WTC11 (cell line): ENCODE data around the gene PPIB. TPM values are rescaled to one million over a fixed set of nuclear protein-coding genes. Genes with fewer than 3 reads are reported as not detected.

Experiments used
- ATAC-seq: fragments of 200-7000 bp; cut with Tn5 transposase; 2 replicates; pipeline ENCODE4 v1.10.0; 2021; ENCODE audit warnings: mild to moderate bottlenecking, moderate library complexity
- CTCF ChIA-PET: fragments of 300-600 bp; sonication (Branson Sonifier 250); formaldehyde crosslinking; loops from one replicate; lab custom pipeline; 2021; ENCODE audit warnings: antibody characterized with exemption; lab: Charles Lee
- POLR2A ChIA-PET: fragments of 350-600 bp; sonication (Branson Sonifier 250); formaldehyde crosslinking; loops from one replicate; lab custom pipeline; 2021; ENCODE audit warnings: antibody characterized with exemption; lab: Charles Lee
- DNase-seq: peaks from one replicate; pipeline ENCODE4 v3.0.0; 2021; ENCODE audit warnings: low spot score
- H3K27ac Mint-ChIP-seq: 2 replicates; pipeline ENCODE4 v1.8.0; 2021; ENCODE audit warnings: mixed read lengths
- H3K27me3 Mint-ChIP-seq: 2 replicates; pipeline ENCODE4 v1.8.0; 2021; ENCODE audit warnings: low read depth, mild to moderate bottlenecking, moderate library complexity, mixed read lengths
- H3K36me3 Mint-ChIP-seq: 2 replicates; pipeline ENCODE4 v1.8.0; 2021; ENCODE audit warnings: mixed read lengths
- H3K4me1 Mint-ChIP-seq: 2 replicates; pipeline ENCODE4 v1.8.0; 2022; ENCODE audit warnings: mixed read lengths
- H3K4me3 Mint-ChIP-seq: 2 replicates; pipeline ENCODE4 v1.8.0; 2021; ENCODE audit warnings: mild to moderate bottlenecking, moderate library complexity, mixed read lengths
- H3K9me3 Mint-ChIP-seq: 2 replicates; pipeline ENCODE4 v1.8.0; 2021; ENCODE audit warnings: mixed read lengths
- ATF2 ChIP-seq: sonication (generic); formaldehyde crosslinking; IDR thresholded peaks from 2 replicates; pipeline ENCODE4 v1.8.1; 2022; ENCODE audit warnings: low read depth, missing genetic modification reagents, borderline replicate concordance
- CTCF ChIP-seq: fragments of 200-600 bp; IDR thresholded peaks from 2 replicates; pipeline ENCODE4 v1.8.0; 2022; ENCODE audit warnings: antibody characterized with exemption
- E2F1 ChIP-seq: sonication (generic); formaldehyde crosslinking; IDR thresholded peaks from 2 replicates; pipeline ENCODE4 v1.8.0; 2022; ENCODE audit warnings: mild to moderate bottlenecking, missing genetic modification reagents
- E2F5 ChIP-seq: sonication (generic); formaldehyde crosslinking; IDR thresholded peaks from 2 replicates; pipeline ENCODE4 v1.8.1; 2022; ENCODE audit warnings: mild to moderate bottlenecking, moderate library complexity, missing genetic modification reagents
- GTF2I ChIP-seq: fragments of 250-450 bp; sonication (Bioruptor Pico); conservative IDR thresholded peaks from 2 replicates; pipeline ENCODE4 v1.4.0; 2021; ENCODE audit warnings: mild to moderate bottlenecking
- HMGXB4 ChIP-seq: sonication (generic); formaldehyde crosslinking; IDR thresholded peaks from 2 replicates; pipeline ENCODE4 v1.8.1; 2023; ENCODE audit warnings: mild to moderate bottlenecking, moderate library complexity, missing genetic modification reagents
- IRF1 ChIP-seq: sonication (generic); formaldehyde crosslinking; IDR thresholded peaks from 2 replicates; pipeline ENCODE4 v1.8.0; 2023; ENCODE audit warnings: missing genetic modification reagents
- MLX ChIP-seq: sonication (generic); formaldehyde crosslinking; IDR thresholded peaks from 2 replicates; pipeline ENCODE4 v1.8.1; 2023; ENCODE audit warnings: mild to moderate bottlenecking, missing genetic modification reagents, moderate library complexity
- MYBL2 ChIP-seq: sonication (generic); formaldehyde crosslinking; IDR thresholded peaks from 2 replicates; pipeline ENCODE4 v1.8.1; 2023; ENCODE audit warnings: mild to moderate bottlenecking, moderate library complexity, missing genetic modification reagents
- PRDM15 ChIP-seq: sonication (generic); formaldehyde crosslinking; IDR thresholded peaks from 2 replicates; pipeline ENCODE4 v1.8.0; 2022; ENCODE audit warnings: missing genetic modification reagents
- USF2 ChIP-seq: sonication (generic); formaldehyde crosslinking; IDR thresholded peaks from 2 replicates; pipeline ENCODE4 v1.8.1; 2023; ENCODE audit warnings: mild to moderate bottlenecking, missing genetic modification reagents, moderate library complexity
- ZNF138 ChIP-seq: sonication (generic); formaldehyde crosslinking; conservative IDR thresholded peaks from 2 replicates; pipeline ENCODE4 v1.8.1; 2022; ENCODE audit warnings: mild to moderate bottlenecking, moderate library complexity, missing genetic modification reagents
- ZNF219 ChIP-seq: sonication (generic); formaldehyde crosslinking; IDR thresholded peaks from 2 replicates; pipeline ENCODE4 v1.8.0; 2023; ENCODE audit warnings: missing genetic modification reagents, mild to moderate bottlenecking, borderline replicate concordance
- ZNF512 ChIP-seq: sonication (generic); formaldehyde crosslinking; IDR thresholded peaks from 2 replicates; pipeline ENCODE4 v1.8.1; 2022; ENCODE audit warnings: missing genetic modification reagents, borderline replicate concordance
- total RNA-seq: library from RNA; stranded (reverse); gene quantifications from 3 replicates; pipeline ENCODE4 v1.2.3, GENCODE V29; 2021

PPIB gene
- total RNA-seq, 1 experiment from 2014 or later, result 485 TPM

- TF ChIP-seq ZNF512 (CRISPR knock-in tag) (no peak), GTF2I (no peak), PRDM15 (no peak), CTCF (no peak), ZNF138 (CRISPR knock-in tag) (no peak), MLX (CRISPR knock-in tag) (no peak), ATF2 (CRISPR knock-in tag) (no peak), E2F1 (CRISPR knock-in tag) (no peak), MYBL2 (CRISPR knock-in tag) (no peak), IRF1 (CRISPR knock-in tag) (no peak), HMGXB4 (CRISPR knock-in tag) (no peak), USF2 (no peak), ZNF219 (CRISPR knock-in tag) (no peak), E2F5 (CRISPR knock-in tag) (no peak)
- DNase-seq, result no peak
- Mint-ChIP-seq H3K9me3 (no peaks in the 10 kb centered on the region), H3K36me3 (peaks cover 14% of the 10 kb centered on the region), H3K27me3 (no peaks in the 10 kb centered on the region), H3K4me1 (no peaks in the 10 kb centered on the region), H3K27ac (no peak overlapping the region), H3K4me3 (no peak overlapping the region)
- no peak for ATAC-seq
- ChIA-PET CTCF (interaction anchor here (1.7 kb wide), 1 partner anchor 42 kb away, joined by 5 read pairs; the partner anchor contains the start of gene PPIB), POLR2A (no interaction called here)
Measured at GRCh38 chr15:64205202-64205601, 42.4 kb upstream of the PPIB start.
